GM21825 (cell line): Measurements from ENCODE around the gene ZNF229.
A peak's percentile ranks its signal among the peaks of the same experiment; 100 is the strongest.
"Not testable (repeated sequence)": the region's sequence is repeated elsewhere in the genome, so short reads cannot be mapped to it uniquely, and the experiment has no call there.

Experiments
- ATAC-seq: cut with Tn5 transposase; IDR thresholded peaks from one replicate; pipeline ENCODE4 v1.9.1; 2021; ENCODE audit warnings: mild to moderate bottlenecking, moderate library complexity; ENCODE audit not compliant: unreplicated experiment

The ZNF229 gene

GRCh38 chr19:44447916-44448674 lies at the start of gene ZNF229:
TSS of gene ZNF229 (minus strand) at chr19:44448472. CDS start at chr19:44442847, 5,625 bp downstream.
- ATAC-seq: no peak

- no peak for ATAC-seq
These were observed 48.4 kb upstream of the ZNF229 start for GRCh38 chr19:44496711-44497110.

DNA sequence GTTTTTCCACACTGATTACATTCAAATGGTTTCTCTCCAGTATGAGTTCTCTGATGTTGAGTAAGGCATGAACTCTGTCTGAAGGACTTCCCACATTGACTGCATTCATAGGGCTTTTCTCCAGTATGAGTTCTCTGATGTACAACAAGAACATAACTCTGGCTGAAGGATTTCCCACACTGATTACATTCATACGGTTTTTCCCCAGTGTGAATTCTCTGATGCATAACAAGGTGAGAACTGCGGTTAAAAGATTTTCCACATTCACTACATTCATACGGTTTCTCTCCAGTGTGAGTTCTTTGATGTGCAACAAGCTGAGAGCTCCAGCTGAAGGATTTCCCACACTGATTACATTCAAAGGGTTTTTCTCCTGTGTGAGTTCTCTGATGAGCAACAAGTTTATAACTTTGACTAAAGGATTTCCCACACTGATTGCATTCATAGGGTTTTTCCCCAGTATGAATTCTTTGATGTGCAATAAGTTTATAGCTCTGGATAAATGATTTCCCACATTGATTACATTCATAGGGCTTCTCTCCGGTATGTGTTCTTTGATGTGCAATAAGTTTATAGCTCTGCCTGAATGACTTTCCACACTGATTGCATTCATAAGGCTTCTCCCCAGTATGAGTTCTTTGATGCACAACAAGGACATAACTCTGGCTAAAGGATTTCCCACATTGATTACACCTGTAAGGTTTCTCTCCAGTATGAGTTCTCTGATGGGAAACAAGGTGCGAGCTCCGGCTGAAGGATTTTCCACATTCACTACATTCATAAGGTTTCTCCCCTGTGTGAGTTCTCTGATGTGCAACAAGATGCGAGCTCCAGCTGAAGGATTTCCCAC lies 28.5 kb upstream of the ZNF229 start:
- no peak for ATAC-seq

- ATAC-seq: not testable (repeated sequence)
These were observed 20.5 kb upstream of the ZNF229 start for GRCh38 chr19:44468730-44469129.

GRCh38 chr19:44462600-44463286 lies 14.5 kb upstream of the ZNF229 start:
- ATAC-seq: not testable (repeated sequence)

DNA sequence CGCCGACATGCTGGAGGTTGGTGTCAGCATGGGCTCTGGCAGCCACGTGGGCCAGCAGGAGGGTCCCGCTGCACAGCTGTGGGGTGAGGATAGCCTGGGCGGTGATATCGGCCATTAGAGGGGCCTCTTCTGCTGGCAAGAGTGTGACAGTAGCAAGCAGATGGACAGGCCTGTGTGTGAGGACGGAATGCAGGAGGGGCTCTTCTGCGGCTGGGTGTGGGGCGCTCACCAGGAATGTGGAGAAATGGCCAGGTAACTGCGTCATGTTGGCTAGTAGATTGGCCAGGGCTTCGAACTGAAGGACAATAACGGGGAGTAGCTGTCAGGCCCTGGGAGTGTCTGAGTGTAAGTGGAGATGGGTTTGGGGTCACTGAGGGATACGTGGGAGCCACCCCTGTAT lies 7.7 kb upstream of the ZNF229 start:
- ATAC-seq: not testable (repeated sequence)

DNA sequence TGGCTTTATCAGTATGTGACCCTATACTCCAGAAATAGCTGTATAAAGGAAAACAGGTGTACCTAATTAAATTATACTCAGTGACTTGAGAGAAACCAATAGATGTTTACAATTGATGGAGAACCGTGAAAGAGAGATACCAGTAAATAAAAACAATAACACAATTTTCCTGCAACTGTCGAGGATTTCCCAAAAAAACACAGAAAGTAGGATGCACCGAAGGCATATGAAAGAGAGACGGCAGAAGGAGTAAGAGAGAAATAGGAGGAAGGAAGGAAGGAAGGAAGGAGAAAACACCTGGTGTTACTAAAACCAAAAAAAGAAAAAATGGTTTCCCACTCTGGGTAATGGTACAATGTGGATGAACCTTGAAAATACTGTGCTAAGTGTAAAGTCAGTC lies 6.8 kb upstream of the ZNF229 start:
- no peak for ATAC-seq

DNA sequence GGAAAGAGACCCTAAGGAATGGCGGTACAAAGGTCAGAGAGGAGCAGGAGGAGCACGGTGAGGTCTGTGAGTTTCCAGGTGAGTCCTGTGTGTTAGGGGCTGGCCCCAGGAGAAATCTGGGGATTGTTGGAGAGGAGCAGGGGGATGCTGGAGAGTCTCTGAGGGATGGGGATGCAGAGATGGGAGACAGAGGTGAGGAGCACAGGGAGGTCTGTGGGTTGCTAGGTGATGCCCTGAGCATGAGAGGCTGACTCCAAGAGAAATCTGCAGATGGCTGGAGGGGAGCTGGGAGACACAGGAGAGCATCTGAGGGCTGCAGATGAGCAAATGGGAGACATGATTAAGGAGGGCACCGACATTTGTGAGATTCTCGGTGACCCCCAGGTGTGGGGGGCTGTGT lies 4.1 kb upstream of the ZNF229 start:
- ATAC-seq: no peak

GRCh38 chr19:44451687-44452086 lies 3.4 kb upstream of the ZNF229 start:
- ATAC-seq: no peak

DNA sequence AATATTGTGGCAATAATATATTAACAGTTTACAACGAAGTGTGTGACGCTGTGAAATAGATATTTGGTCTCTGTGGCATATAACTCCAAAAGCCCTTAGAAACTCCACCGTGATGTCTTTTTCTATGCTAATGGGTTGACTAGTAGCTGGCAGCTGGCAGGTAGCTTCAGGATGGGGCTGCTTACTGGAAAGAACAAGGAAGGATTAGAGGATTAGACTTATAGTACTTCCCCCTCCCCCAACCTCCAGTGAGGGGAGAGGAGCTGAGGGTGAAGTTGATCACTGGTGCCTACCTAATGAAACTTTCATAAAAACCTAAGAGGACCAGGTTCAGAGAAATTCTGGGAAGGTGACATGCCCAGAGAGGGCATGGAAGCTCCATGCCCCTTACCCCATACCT lies 9.8 kb downstream of the ZNF229 start:
- no peak for ATAC-seq

DNA sequence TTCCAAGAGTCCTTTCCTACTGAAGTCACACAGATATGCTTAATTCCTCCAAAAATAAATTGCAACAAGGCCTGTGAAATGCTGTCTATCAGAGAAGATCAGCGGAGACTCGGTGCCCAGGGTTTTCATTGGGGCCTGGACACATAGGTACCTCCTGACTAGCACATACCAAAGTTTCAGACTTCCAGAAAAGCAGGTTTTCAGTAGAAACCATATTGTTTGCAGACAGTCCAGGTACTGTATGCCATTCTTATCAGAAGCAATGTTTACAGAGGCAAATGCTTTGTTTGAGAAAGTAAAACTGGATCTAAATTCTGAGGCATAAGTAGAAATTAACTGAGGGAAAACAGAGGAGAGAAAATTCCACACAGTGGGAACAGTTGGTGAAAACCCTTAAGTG lies 12.8 kb downstream of the ZNF229 start:
- no peak for ATAC-seq

GRCh38 chr19:44430956-44431355 lies 17.3 kb downstream of the ZNF229 start:
- no peak for ATAC-seq

DNA sequence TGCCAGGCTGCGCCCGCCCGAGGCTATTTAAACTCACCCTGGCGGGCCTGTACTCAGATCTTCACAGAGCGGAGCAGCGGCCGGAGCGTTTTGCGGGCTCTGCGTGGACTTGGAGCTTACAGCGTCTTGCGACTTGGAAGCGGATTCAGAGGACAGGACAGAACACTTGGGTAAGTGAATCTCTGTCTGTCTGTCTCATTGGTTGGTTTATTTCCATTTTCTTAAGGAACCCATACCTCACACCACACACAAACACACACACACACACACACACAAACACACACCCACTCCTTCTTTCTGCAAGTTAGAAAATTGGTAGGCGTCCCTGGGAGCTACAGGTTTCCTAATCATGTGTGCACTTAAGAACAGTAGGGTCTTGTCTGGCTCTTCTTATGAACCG lies 32.7 kb downstream of the ZNF229 start:
- not testable (repeated sequence) for ATAC-seq

DNA sequence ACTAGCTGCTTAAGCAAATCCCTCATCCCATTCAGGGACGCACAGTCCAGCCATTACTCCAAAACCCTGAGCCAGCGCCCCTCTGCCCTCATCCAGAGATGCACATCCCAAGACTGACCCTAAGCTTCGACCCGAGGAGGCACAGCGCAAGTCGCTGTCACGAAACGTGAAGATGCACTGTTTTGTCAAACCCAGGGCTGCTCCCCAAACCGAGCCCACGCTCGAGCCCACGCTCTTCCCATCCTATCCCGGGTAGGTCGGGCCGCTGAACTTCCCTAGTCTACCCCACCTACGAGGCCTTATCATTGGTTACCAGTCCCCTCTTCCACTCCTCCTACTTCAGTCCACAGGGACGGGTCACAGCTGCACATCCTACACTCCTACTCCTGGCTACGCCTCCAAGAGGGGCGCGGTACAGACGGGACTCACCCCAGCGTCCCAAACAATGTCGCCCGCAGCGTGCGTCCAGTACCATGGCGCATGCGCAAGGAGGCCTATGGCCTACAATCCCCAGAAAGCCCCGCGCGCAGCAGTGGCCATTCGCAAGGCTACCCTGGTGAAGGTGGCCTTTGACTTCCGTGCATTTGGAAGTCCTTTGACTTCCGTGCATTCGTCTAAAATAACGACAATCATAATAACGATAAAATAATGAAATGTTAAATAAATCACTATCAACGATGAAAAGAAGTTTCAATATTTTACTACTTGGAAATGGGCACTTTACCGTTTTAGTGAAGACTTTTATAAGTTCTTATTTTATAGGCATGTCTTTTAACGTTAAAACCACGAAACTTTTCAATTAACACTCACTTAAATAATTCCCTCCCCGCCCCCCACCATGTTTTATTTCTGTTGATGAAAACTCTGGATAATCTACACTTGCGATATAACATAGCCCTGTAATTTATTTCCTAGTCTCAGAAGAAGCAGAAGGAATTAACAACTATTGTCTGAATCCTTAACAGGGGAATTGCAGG lies 46.8 kb downstream of the ZNF229 start, which contains the start of gene ZNF285:
Gene ZNF285, minus strand, starts transcription at position 470 of the 977 bp plus-strand sequence. CDS start 4,395 bp downstream, outside the sequence.
- ATAC-seq: peak; percentile 81

GRCh38 chr19:44389268-44389667 lies 59.0 kb downstream of the ZNF229 start:
- ATAC-seq: not testable (repeated sequence)
